ENCODE results near the gene SPTBN1. TPM values are rescaled to one million over a fixed set of nuclear protein-coding genes. Genes with fewer than 3 reads are reported as not detected.

SPTBN1 gene
- total and polyA plus RNA-seq, 2 of the 4 experiments (the other 2 are of a cell fraction): 49.1 to 241 TPM

GRCh38 chr2:54657664-54658083 lies 201.5 kb downstream of the SPTBN1 start:
- CTCF ChIA-PET: interaction anchor here (1.4 to 1.5 kb wide), 2 partner anchors 17 to 47 kb away, joined by 4 read pairs; no protein-coding TSS in a partner anchor
- no peaks in the 10 kb centered on the region for H3K9me3 ChIP-seq (ENCODE audit: control insufficient read depth, insufficient read depth, low read length)
- no peaks in the 10 kb centered on the region; the same call in 1 of the 2 replicates for H3K9me1 ChIP-seq (ENCODE audit: insufficient read depth, low read length)
- H3K14ac ChIP-seq (replicated peaks; ENCODE audit: low read depth, low read length): 0 out of 2 replicates have a peak overlapping the region, but pooled peaks have one; percentile 20
- POLR2A ChIA-PET (ENCODE audit: unreplicated experiment): no interaction called here
- no peak overlapping the region for H3K4ac ChIP-seq (ENCODE audit: low read depth, low read length)
- H2BK120ac ChIP-seq (ENCODE audit: low read depth, low read length): no peak overlapping the region
- H3K27me3 ChIP-seq (ENCODE audit: control insufficient read depth, insufficient read depth, low read length): no peaks in the 10 kb centered on the region
- no TSS peak for BruUV-seq (replicated peaks)
- no peak overlapping the region for H3K23ac ChIP-seq (ENCODE audit: low read depth, low read length)
- no peak overlapping the region for H3K27ac ChIP-seq (ENCODE audit: insufficient read depth, low read length)
- H2BK5ac ChIP-seq (ENCODE audit: low read depth, low read length, poor library complexity, severe bottlenecking): no peak overlapping the region
- no peak overlapping the region for H2AFZ ChIP-seq (replicated peaks; ENCODE audit: low read length, poor library complexity)
- H3K4me3 ChIP-seq (ENCODE audit: insufficient read depth, low read depth, low read length): no peak overlapping the region
- dilution Hi-C loops (cut with HindIII; ENCODE audit: low sequenced_read_pairs, unreplicated experiment): no loop called here
- no peak overlapping the region for H2AK9ac ChIP-seq (replicated peaks; ENCODE audit: low read depth, low read length, poor library complexity)
- no peak overlapping the region for H4K91ac ChIP-seq (ENCODE audit: insufficient read depth, low read depth, low read length)
- no peak overlapping the region for H3K18ac ChIP-seq (ENCODE audit: low read depth, low read length)
- no peak overlapping the region for H4K5ac ChIP-seq (ENCODE audit: low read depth, low read length)
- H3K4me2 ChIP-seq (ENCODE audit: low read depth, low read length): no peak overlapping the region
- no peak overlapping the region for H3K9ac ChIP-seq (ENCODE audit: low read depth, low read length)
- no peak overlapping the region for H2BK15ac ChIP-seq (ENCODE audit: low read depth, low read length)
- in situ Hi-C loops (cut with MboI; ENCODE audit: low sequenced_read_pairs): no loop called here
- H3K56ac ChIP-seq (ENCODE audit: extremely low read depth, insufficient read depth, low read length): no peak overlapping the region
- peaks cover 17% of the 10 kb centered on the region; the same call in 1 of the 2 replicates for H4K20me1 ChIP-seq (ENCODE audit: insufficient read depth, low read length)
- DNase-seq: peak; percentile 39
- 95% methylated on average over 10 of the region's 12 CpGs; no CpG with 5 or more reads in 1 of the 2 experiments for WGBS, 2 experiments (ENCODE audit: extremely low coverage in 2 of 2, insufficient read length in 1 of 2)
- H2AK5ac ChIP-seq (ENCODE audit: low read depth, low read length): 0 out of 2 replicates have a peak overlapping the region, but pooled peaks have one; percentile 35
- peaks cover 0 to 28% of the 10 kb centered on the region in 2 experiments; a peak in 2 of 4 replicates for H3K79me1 ChIP-seq (ENCODE audit: low read depth in 1 of 2, low read length in 2 of 2)
- no peak overlapping the region for H2BK20ac ChIP-seq (ENCODE audit: low read depth, low read length)
- H3K4me1 ChIP-seq (ENCODE audit: control insufficient read depth, insufficient read depth, low read length): peaks cover 6% of the 10 kb centered on the region; the same call in 1 of the 2 replicates
- no peak overlapping the region for H4K8ac ChIP-seq (ENCODE audit: low read depth in 2 of 2, low read length in 2 of 2)
- TF ChIP-seq CTCF (conservative IDR thresholded peaks at IDR 0.05; ENCODE audit: low read depth, low read length) (peak; percentile 54), FOS (IDR thresholded peaks at IDR 0.05; ENCODE audit: low read depth, low read length) (no peak), RCOR1 (IDR thresholded peaks at IDR 0.05; ENCODE audit: insufficient replicate concordance, low read length) (no peak), SMC3 (IDR thresholded peaks at IDR 0.05; ENCODE audit: low read depth, low read length) (peak; percentile 49), RAD21 (IDR thresholded peaks at IDR 0.05; ENCODE audit: low read length) (peak; percentile 56)
- peaks cover 51% of the 10 kb centered on the region for H3K36me3 ChIP-seq (ENCODE audit: control insufficient read depth, insufficient read depth, low read length)
- ATAC-seq (ENCODE audit: low read depth): peak; percentile 61
- intact Hi-C loops (cut with micrococcal nuclease): no loop called here

Data from IMR-90 (cell line).